22Rv1 (cell line): ENCODE measurements around the gene PHF24.

Experiments
- ZFX ChIP-seq: fragments of 450-650 bp; IDR thresholded peaks from 2 replicates; pipeline ENCODE4 v1.6.1; 2017; ENCODE audit warnings: antibody characterized with exemption, borderline replicate concordance
- TF ChIP-seq, protein P1 (sequence below): fragments of 450-650 bp; IDR thresholded peaks from 2 replicates; pipeline ENCODE4 v1.5.1; 2017; ENCODE audit warnings: mild to moderate bottlenecking

DNA sequence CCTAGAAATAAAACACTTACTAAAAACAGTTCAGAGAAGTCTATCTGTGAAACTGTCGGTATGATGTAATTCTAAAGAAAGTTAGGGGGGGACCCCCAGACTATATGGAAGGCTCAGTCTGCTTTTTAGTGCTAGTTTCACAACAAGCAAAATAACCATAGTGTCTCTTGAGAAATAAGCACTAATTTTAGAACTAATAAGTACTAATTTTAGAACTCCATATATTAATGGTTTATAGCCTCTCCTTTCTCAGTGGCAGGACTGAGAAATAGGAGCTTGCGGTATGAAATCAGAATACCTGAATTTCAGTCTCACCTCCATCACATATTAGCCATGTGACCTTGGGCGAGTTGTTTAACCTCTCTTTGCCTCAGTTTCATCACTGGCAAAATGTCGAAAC lies 1.4 kb upstream of the PHF24 start:
- TF ChIP-seq, protein P1, sequence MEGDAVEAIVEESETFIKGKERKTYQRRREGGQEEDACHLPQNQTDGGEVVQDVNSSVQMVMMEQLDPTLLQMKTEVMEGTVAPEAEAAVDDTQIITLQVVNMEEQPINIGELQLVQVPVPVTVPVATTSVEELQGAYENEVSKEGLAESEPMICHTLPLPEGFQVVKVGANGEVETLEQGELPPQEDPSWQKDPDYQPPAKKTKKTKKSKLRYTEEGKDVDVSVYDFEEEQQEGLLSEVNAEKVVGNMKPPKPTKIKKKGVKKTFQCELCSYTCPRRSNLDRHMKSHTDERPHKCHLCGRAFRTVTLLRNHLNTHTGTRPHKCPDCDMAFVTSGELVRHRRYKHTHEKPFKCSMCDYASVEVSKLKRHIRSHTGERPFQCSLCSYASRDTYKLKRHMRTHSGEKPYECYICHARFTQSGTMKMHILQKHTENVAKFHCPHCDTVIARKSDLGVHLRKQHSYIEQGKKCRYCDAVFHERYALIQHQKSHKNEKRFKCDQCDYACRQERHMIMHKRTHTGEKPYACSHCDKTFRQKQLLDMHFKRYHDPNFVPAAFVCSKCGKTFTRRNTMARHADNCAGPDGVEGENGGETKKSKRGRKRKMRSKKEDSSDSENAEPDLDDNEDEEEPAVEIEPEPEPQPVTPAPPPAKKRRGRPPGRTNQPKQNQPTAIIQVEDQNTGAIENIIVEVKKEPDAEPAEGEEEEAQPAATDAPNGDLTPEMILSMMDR, result no peak
- no peak for TF ChIP-seq ZFX
